Sigmoid colon (tissue), 7 donors: ENCODE measurements around the gene ARSI. TPM values are rescaled to one million over a fixed set of nuclear protein-coding genes. Genes with fewer than 3 reads are reported as not detected.

Source experiments
- DNase-seq: peaks from one replicate; pipeline ENCODE4 v3.0.0-alpha.2; 2019
- H3K27ac ChIP-seq, 4 donors: fragments of 200-600 bp; sonication (generic); one replicate each; pipeline ENCODE4 v1.5.1; 2016 to 2019; ENCODE audit warnings: mild to moderate bottlenecking in 1 of 4
- H3K27me3 ChIP-seq, 3 donors: fragments of 200-600 bp; sonication (generic); one replicate each; pipeline ENCODE4 v1.5.1; 2019; ENCODE audit warnings: mild to moderate bottlenecking in 1 of 3
- H3K36me3 ChIP-seq, 4 donors: fragments of 200-600 bp; sonication (generic); one replicate each; pipeline ENCODE4 v1.5.1; 2016 to 2019
- H3K4me1 ChIP-seq, 4 donors: fragments of 200-600 bp; sonication (generic); one replicate each; pipeline ENCODE4 v1.5.1; 2017 to 2019
- H3K4me3 ChIP-seq, 4 donors: fragments of 200-600 bp; sonication (generic); one replicate each; pipeline ENCODE4 v1.5.1; 2017 to 2019; ENCODE audit warnings: mild to moderate bottlenecking in 2 of 4, moderate library complexity in 1 of 4
- H3K9me3 ChIP-seq, 4 donors: fragments of 200-600 bp in 3 of 4; sonication (generic) in 3 of 4; one replicate each; pipeline versions ENCODE4 v1.5.1 to v1.6.1; 2013 to 2019
- EP300 ChIP-seq, 4 donors: sonication (generic); formaldehyde crosslinking; IDR thresholded peaks; one replicate each; pipeline ENCODE4 v1.6.1; 2017; ENCODE audit warnings: antibody characterized with exemption in 4 of 4
- POLR2A ChIP-seq, 2 donors: fragments of 450-650 bp; IDR thresholded peaks; one replicate each; pipeline ENCODE4 v1.6.1; 2016; ENCODE audit warnings: antibody characterized with exemption in 2 of 2, mild to moderate bottlenecking in 2 of 2, moderate library complexity in 2 of 2
- POLR2AphosphoS5 ChIP-seq, 4 donors: sonication (generic); formaldehyde crosslinking; IDR thresholded peaks; one replicate each; pipeline ENCODE4 v1.6.1; 2017; ENCODE audit warnings: antibody characterized with exemption in 4 of 4
- WGBS, 2 donors: extraction: QIAGEN DNeasy Blood & Tissue Kit; methylation state at CpG; one replicate each; pipeline ENCODE4 v1.1.7; 2013; 5-methylcytosine and 5-hydroxymethylcytosine counted together
- intact Hi-C: fragments of 100-400 bp; cut with DNase I; formaldehyde crosslinking; loops from one replicate; pipeline ENCODE4 v1.15.1; 2023
- polyA plus RNA-seq, 3 donors: library from polyadenylated mRNA; stranded (reverse); fragments of 200-250 nt; gene quantifications; one replicate each; pipeline ENCODE4 v1.2.3, GENCODE V29; 2013
- total RNA-seq, 4 donors: library from RNA; depleted of rRNA; stranded (reverse); fragments of >200 nt; gene quantifications; one replicate each; pipeline ENCODE4 v1.1.0, GENCODE V29; 2016
- TF ChIP-seq, protein P1 (sequence below), 4 experiments: fragments of 450-650 bp in 3 of 4; fragments of 200-600 bp in 1 of 4; IDR thresholded peaks; one replicate each; pipeline ENCODE4 v1.5.1; 2016 to 2019; ENCODE audit warnings: antibody characterized with exemption in 4 of 4, mild to moderate bottlenecking in 3 of 4, moderate library complexity in 2 of 4
- donor health status: healthy with polysubstance abuse.
- donor health status: Bipolar disorder and iron deficiency.
- donor health status: healthy.

The ARSI gene
- total and polyA plus RNA-seq, 7 donors = 0.63 to 3.3 (median 1.5) TPM; not detected in 2

- Histone ChIP-seq H3K9me3 (no peaks in the 10 kb centered on the region), H3K4me1 (no peaks in the 10 kb centered on the region), H3K27ac (no peak overlapping the region), H3K27me3 (no peaks in the 10 kb centered on the region), H3K36me3 (no peaks in the 10 kb centered on the region), H3K4me3 (no peak overlapping the region)
- intact Hi-C loops = no loop called here
- 68 to 78% methylated on average over 3 of the region's 3 CpGs for WGBS, 2 donors
- DNase-seq = no peak
- TF ChIP-seq, protein P1, sequence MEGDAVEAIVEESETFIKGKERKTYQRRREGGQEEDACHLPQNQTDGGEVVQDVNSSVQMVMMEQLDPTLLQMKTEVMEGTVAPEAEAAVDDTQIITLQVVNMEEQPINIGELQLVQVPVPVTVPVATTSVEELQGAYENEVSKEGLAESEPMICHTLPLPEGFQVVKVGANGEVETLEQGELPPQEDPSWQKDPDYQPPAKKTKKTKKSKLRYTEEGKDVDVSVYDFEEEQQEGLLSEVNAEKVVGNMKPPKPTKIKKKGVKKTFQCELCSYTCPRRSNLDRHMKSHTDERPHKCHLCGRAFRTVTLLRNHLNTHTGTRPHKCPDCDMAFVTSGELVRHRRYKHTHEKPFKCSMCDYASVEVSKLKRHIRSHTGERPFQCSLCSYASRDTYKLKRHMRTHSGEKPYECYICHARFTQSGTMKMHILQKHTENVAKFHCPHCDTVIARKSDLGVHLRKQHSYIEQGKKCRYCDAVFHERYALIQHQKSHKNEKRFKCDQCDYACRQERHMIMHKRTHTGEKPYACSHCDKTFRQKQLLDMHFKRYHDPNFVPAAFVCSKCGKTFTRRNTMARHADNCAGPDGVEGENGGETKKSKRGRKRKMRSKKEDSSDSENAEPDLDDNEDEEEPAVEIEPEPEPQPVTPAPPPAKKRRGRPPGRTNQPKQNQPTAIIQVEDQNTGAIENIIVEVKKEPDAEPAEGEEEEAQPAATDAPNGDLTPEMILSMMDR (IDR thresholded peaks at IDR 0.05) = no peak
- no peak for TF ChIP-seq EP300 (IDR thresholded peaks at IDR 0.05)
- no peak for TF ChIP-seq POLR2A (IDR thresholded peaks at IDR 0.05)
- no peak for TF ChIP-seq POLR2AphosphoS5 (IDR thresholded peaks at IDR 0.05)
Measured at GRCh38 chr5:150283904-150284303, 18.8 kb downstream of the ARSI start.

DNA sequence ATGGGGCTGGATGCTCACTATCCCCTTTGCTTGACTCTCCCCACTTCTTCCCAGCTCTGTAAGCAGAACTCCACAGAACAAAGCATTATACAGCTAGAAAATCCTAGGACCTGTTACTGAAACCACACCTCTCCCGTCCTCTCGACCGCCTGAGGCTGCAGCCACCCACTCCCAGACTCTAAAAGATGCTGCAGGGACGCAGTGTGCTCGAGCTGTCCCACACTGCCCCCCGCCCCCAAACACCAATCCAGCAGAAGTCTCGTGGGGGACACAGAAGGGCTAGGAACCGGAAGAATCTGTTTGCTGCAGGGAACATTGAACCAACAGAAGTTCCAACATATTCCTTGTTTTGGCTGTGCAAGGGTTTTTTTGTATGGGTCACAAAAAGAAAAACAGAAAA is 20.7 kb downstream of the ARSI start:
- TF ChIP-seq EP300 (IDR thresholded peaks at IDR 0.05) = no peak
- TF ChIP-seq, protein P1 (IDR thresholded peaks at IDR 0.05) = no peak
- no peak for TF ChIP-seq POLR2AphosphoS5 (IDR thresholded peaks at IDR 0.05)
- TF ChIP-seq POLR2A (IDR thresholded peaks at IDR 0.05) = no peak
- 74 to 84% methylated on average over 8 of the region's 8 CpGs for WGBS, 2 donors
- H3K4me1 ChIP-seq = no peaks in the 10 kb centered on the region
- no peaks in the 10 kb centered on the region for H3K36me3 ChIP-seq
- H3K9me3 ChIP-seq = no peaks in the 10 kb centered on the region
- H3K27ac ChIP-seq = no peak overlapping the region
- no peak for DNase-seq
- no peak overlapping the region for H3K4me3 ChIP-seq
- H3K27me3 ChIP-seq = no peaks in the 10 kb centered on the region
- intact Hi-C loops = no loop called here

- intact Hi-C loops = no loop called here
- TF ChIP-seq, protein P1 (IDR thresholded peaks at IDR 0.05) = no peak
- no peak for TF ChIP-seq POLR2AphosphoS5 (IDR thresholded peaks at IDR 0.05)
- TF ChIP-seq POLR2A (IDR thresholded peaks at IDR 0.05) = no peak
- TF ChIP-seq EP300 (IDR thresholded peaks at IDR 0.05) = no peak
- 72 to 87% methylated on average over 13 of the region's 13 CpGs for WGBS, 2 donors
Measured at GRCh38 chr5:150279330-150280020, 23.2 kb downstream of the ARSI start.

DNA sequence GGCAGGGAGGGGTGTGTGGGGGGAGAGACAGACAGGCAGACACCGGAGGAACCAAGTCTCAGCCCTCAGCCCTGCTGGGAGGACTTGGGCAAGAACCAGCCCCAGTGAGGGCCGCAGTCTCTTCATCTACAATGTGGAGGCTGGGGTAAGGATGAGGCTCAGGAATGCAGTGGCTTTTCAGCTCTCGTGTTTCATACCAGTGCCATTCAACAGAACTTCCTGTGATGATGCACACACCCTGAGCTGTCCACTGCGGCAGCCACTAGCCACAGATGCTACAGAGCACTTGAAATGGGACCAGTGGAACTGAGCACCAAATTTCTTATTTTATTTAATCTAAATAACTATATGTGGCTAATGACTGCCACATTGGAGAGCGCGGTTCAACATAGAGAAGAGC is 23.8 kb downstream of the ARSI start:
- intact Hi-C loops = no loop called here
- no peaks in the 10 kb centered on the region for H3K4me1 ChIP-seq
- no peak for DNase-seq
- WGBS, 2 donors = 86 to 87% methylated on average over 6 of the region's 6 CpGs
- TF ChIP-seq EP300 (IDR thresholded peaks at IDR 0.05) = no peak
- TF ChIP-seq POLR2AphosphoS5 (IDR thresholded peaks at IDR 0.05) = no peak
- TF ChIP-seq, protein P1 (IDR thresholded peaks at IDR 0.05) = no peak
- TF ChIP-seq POLR2A (IDR thresholded peaks at IDR 0.05) = no peak
- H3K9me3 ChIP-seq = no peaks in the 10 kb centered on the region
- no peaks in the 10 kb centered on the region for H3K27me3 ChIP-seq
- no peaks in the 10 kb centered on the region for H3K36me3 ChIP-seq
- no peak overlapping the region for H3K4me3 ChIP-seq
- no peak overlapping the region for H3K27ac ChIP-seq

More at GRCh38 chr5:150279330-150280020, 23.2 kb downstream of the ARSI start:
- DNase-seq = no peak
- Histone ChIP-seq H3K9me3 (no peaks in the 10 kb centered on the region), H3K27me3 (no peaks in the 10 kb centered on the region), H3K27ac (no peak overlapping the region), H3K36me3 (no peaks in the 10 kb centered on the region), H3K4me3 (no peak overlapping the region), H3K4me1 (no peaks in the 10 kb centered on the region)
